Activated CD4-positive, alpha-beta T cell treated with anti-CD3 and anti-CD28 coated beads for 24 hours (primary cell): ENCODE results near the gene BHLHA15.

Source experiments
- DNase-seq, 2 donors: peaks; one replicate each; pipeline ENCODE4 v3.0.0-alpha.2; 2020; ENCODE audit warnings: low read depth in 2 of 2

BHLHA15 gene

GRCh38 chr7:98244871-98245270, 33.6 kb downstream of the BHLHA15 start:
- DNase-seq = no peak

- no peak for DNase-seq
Observed at GRCh38 chr7:98248156-98248555, 36.9 kb downstream of the BHLHA15 start.

- DNase-seq = no peak
Observed at GRCh38 chr7:98249106-98249505, 37.9 kb downstream of the BHLHA15 start.

- DNase-seq = no peak
Observed at GRCh38 chr7:98250789-98251188, 39.5 kb downstream of the BHLHA15 start.

- DNase-seq = no peak
Observed at GRCh38 chr7:98251231-98251600, 40.0 kb downstream of the BHLHA15 start.

GRCh38 chr7:98251601-98252424, 40.6 kb downstream of the BHLHA15 start, which contains the start of gene TECPR1:
TSS of gene TECPR1 (minus strand) at chr7:98252232. CDS start at chr7:98246146, 6,086 bp downstream.
- DNase-seq = peak; percentile 75 to 80

GRCh38 chr7:98252425-98253054, 41.3 kb downstream of the BHLHA15 start:
- no peak for DNase-seq

- no peak for DNase-seq
Observed at GRCh38 chr7:98254516-98254915, 43.3 kb downstream of the BHLHA15 start.

GRCh38 chr7:98254951-98255610, 43.8 kb downstream of the BHLHA15 start:
- no peak for DNase-seq

- no peak for DNase-seq
Observed at GRCh38 chr7:98256431-98256830, 45.2 kb downstream of the BHLHA15 start.

GRCh38 chr7:98257701-98258100, 46.5 kb downstream of the BHLHA15 start:
- no peak for DNase-seq
